ENCODE measurements around the gene CDC42EP4.

CDC42EP4 gene

GRCh38 chr17:73278049-73278464 lies 33.7 kb downstream of the CDC42EP4 start:
- ChIA-PET CTCF (interaction anchor here (1.0 kb wide), 1 partner anchor 28 kb away, joined by 3 read pairs; no protein-coding TSS in a partner anchor), POLR2A (interaction anchor here (1.2 kb wide), 1 partner anchor 33 kb away, joined by 4 read pairs; no protein-coding TSS in a partner anchor)
- no peak for TF ChIP-seq CTBP1 (IDR thresholded peaks at IDR 0.05; ENCODE audit: borderline replicate concordance)
- TF ChIP-seq ARNT (IDR thresholded peaks at IDR 0.05), result no peak
- TF ChIP-seq FOXM1 (IDR thresholded peaks at IDR 0.05; ENCODE audit: borderline replicate concordance), result no peak
- TF ChIP-seq TARDBP (IDR thresholded peaks at IDR 0.05), result no peak
- TF ChIP-seq BHLHE40 (IDR thresholded peaks at IDR 0.05; ENCODE audit: borderline replicate concordance), result no peak
- TF ChIP-seq NFRKB (IDR thresholded peaks at IDR 0.05), result no peak
- TF ChIP-seq PKNOX1 (IDR thresholded peaks at IDR 0.05), result no peak
- no peak for TF ChIP-seq FOXA1 (IDR thresholded peaks at IDR 0.05)
- DNase-seq (ENCODE audit: extremely low spot score), result no peak

GRCh38 chr17:73274490-73274889 lies 37.3 kb downstream of the CDC42EP4 start:
- POLR2A ChIA-PET, result no interaction called here
- CTCF ChIA-PET, result interaction anchor here (1.0 kb wide), 1 partner anchor 36 kb away, joined by 3 read pairs; no protein-coding TSS in a partner anchor
- no peak for TF ChIP-seq FOXM1 (IDR thresholded peaks at IDR 0.05; ENCODE audit: borderline replicate concordance)
- DNase-seq (ENCODE audit: extremely low spot score), result no peak

- ChIA-PET CTCF (no interaction called here), POLR2A (no interaction called here)
- TF ChIP-seq LEF1 (IDR thresholded peaks at IDR 0.05; ENCODE audit: borderline replicate concordance) (no peak), CTBP1 (IDR thresholded peaks at IDR 0.05; ENCODE audit: borderline replicate concordance) (no peak), TARDBP (IDR thresholded peaks at IDR 0.05) (no peak), HDGF (IDR thresholded peaks at IDR 0.05; ENCODE audit: borderline replicate concordance) (no peak), L3MBTL2 (conservative IDR thresholded peaks at IDR 0.05) (no peak), ELF4 (IDR thresholded peaks at IDR 0.05) (no peak)
- DNase-seq (ENCODE audit: extremely low spot score), result no peak
These were observed 38.9 kb downstream of the CDC42EP4 start for GRCh38 chr17:73272906-73273218.

GRCh38 chr17:73271072-73271471 lies 40.7 kb downstream of the CDC42EP4 start:
- CTCF ChIA-PET, result interaction anchor here (0.6 kb wide), 1 partner anchor 99 kb away, joined by 3 read pairs; no protein-coding TSS in a partner anchor
- POLR2A ChIA-PET, result interaction anchor here (0.9 kb wide), 1 partner anchor 41 kb away, joined by 3 read pairs; the partner anchor contains the start of gene CDC42EP4
- TF ChIP-seq CTBP1 (IDR thresholded peaks at IDR 0.05; ENCODE audit: borderline replicate concordance) (no peak), NFRKB (IDR thresholded peaks at IDR 0.05) (no peak), PKNOX1 (IDR thresholded peaks at IDR 0.05) (no peak), BHLHE40 (IDR thresholded peaks at IDR 0.05; ENCODE audit: borderline replicate concordance) (no peak), HDGF (IDR thresholded peaks at IDR 0.05; ENCODE audit: borderline replicate concordance) (no peak), L3MBTL2 (conservative IDR thresholded peaks at IDR 0.05) (no peak), ZNF384 (IDR thresholded peaks at IDR 0.05) (no peak), SUZ12 (IDR thresholded peaks at IDR 0.05) (no peak), TARDBP (IDR thresholded peaks at IDR 0.05) (no peak), FOXA1 (IDR thresholded peaks at IDR 0.05) (no peak), SP1 (IDR thresholded peaks at IDR 0.05) (no peak), LEF1 (IDR thresholded peaks at IDR 0.05; ENCODE audit: borderline replicate concordance) (no peak)
- DNase-seq (ENCODE audit: extremely low spot score), result no peak

- POLR2A ChIA-PET, result no interaction called here
- no peak for DNase-seq (ENCODE audit: extremely low spot score)
- CTCF ChIA-PET, result no interaction called here
- no peak for TF ChIP-seq SP1 (IDR thresholded peaks at IDR 0.05)
These were observed 42.0 kb downstream of the CDC42EP4 start for GRCh38 chr17:73269791-73270190.

GRCh38 chr17:73269329-73269615 lies 42.5 kb downstream of the CDC42EP4 start:
- TF ChIP-seq ELF4 (IDR thresholded peaks at IDR 0.05), result no peak
- DNase-seq (ENCODE audit: extremely low spot score), result no peak
- POLR2A ChIA-PET, result no interaction called here
- CTCF ChIA-PET, result no interaction called here

GRCh38 chr17:73268582-73269328 lies 43.0 kb downstream of the CDC42EP4 start:
- TF ChIP-seq SP1 (IDR thresholded peaks at IDR 0.05), result no peak
- no peak for TF ChIP-seq ZNF384 (IDR thresholded peaks at IDR 0.05)
- TF ChIP-seq FOXM1 (IDR thresholded peaks at IDR 0.05; ENCODE audit: borderline replicate concordance), result no peak
- no peak for TF ChIP-seq FOXA1 (IDR thresholded peaks at IDR 0.05)
- TF ChIP-seq ARNT (IDR thresholded peaks at IDR 0.05), result no peak
- CTCF ChIA-PET, result interaction anchor here (0.5 kb wide), 1 partner anchor 22 kb away, joined by 3 read pairs; no protein-coding TSS in a partner anchor

More at GRCh38 chr17:73268582-73269328, 43.0 kb downstream of the CDC42EP4 start:
- no peak for DNase-seq (ENCODE audit: extremely low spot score)
- POLR2A ChIA-PET, result interaction anchor here (1.0 kb wide), 1 partner anchor 37 kb away, joined by 3 read pairs; a partner anchor contains a TSS

All from HEK293T (cell line).